IMR-90 (cell line): ENCODE measurements around the gene MARVELD3. TPM values are rescaled to one million over a fixed set of nuclear protein-coding genes. Genes with fewer than 3 reads are reported as not detected.

Experiments used
- ATAC-seq: fragments of 200-7000 bp; cut with Tn5 transposase; 2 replicates; pipeline ENCODE4 v1.9.1; 2020; ENCODE audit warnings: low read depth, mild to moderate bottlenecking, moderate library complexity
- BruUV-seq: library from RNA; stranded (reverse); fragments of 400-500 nt; replicated peaks from 2 replicates; lab custom pipeline; 2021; lab: Mats Ljungman, UMichigan
- CTCF ChIA-PET: fragments of 300-600 bp; formaldehyde crosslinking; extraction: SDS; loops from one replicate; lab custom pipeline; 2021; ENCODE audit warnings: antibody characterized with exemption; lab: Yijun Ruan, JAX
- POLR2A ChIA-PET: fragments of 300-600 bp; sonication (Branson Sonifier 250); formaldehyde crosslinking; loops from one replicate; lab custom pipeline; 2022; ENCODE audit warnings: antibody characterized with exemption; ENCODE audit not compliant: unreplicated experiment; lab: Charles Lee
- DNase-seq: peaks from one replicate; pipeline ENCODE4 v3.0.0; 2013
- H2AFZ ChIP-seq: replicated peaks from 2 replicates; pipeline ENCODE3; 2013; ENCODE audit warnings: low read length, mild to moderate bottlenecking; ENCODE audit not compliant: poor library complexity
- H2AK5ac ChIP-seq: 2 replicates; pipeline ENCODE4 v1.6.1; 2013; ENCODE audit warnings: low read depth, low read length, inconsistent platforms
- H2AK9ac ChIP-seq: replicated peaks from 2 replicates; pipeline ENCODE3; 2013; ENCODE audit warnings: mild to moderate bottlenecking, low read depth, low read length, moderate library complexity; ENCODE audit not compliant: poor library complexity
- H2BK120ac ChIP-seq: 2 replicates; pipeline ENCODE4 v1.6.1; 2013; ENCODE audit warnings: low read depth, low read length, inconsistent platforms
- H2BK15ac ChIP-seq: 3 replicates; pipeline ENCODE4 v1.6.1; 2013; ENCODE audit warnings: low read depth, low read length, inconsistent platforms
- H2BK20ac ChIP-seq: 2 replicates; pipeline ENCODE4 v1.6.1; 2013; ENCODE audit warnings: low read depth, mild to moderate bottlenecking, inconsistent platforms, low read length, moderate library complexity
- H2BK5ac ChIP-seq: 2 replicates; pipeline ENCODE4 v1.6.1; 2013; ENCODE audit warnings: mild to moderate bottlenecking, low read depth, low read length, inconsistent platforms; ENCODE audit not compliant: poor library complexity, severe bottlenecking
- H3K14ac ChIP-seq: replicated peaks from 2 replicates; pipeline ENCODE4 v1.6.1; 2013; ENCODE audit warnings: low read depth, low read length, inconsistent platforms
- H3K18ac ChIP-seq: 2 replicates; pipeline ENCODE4 v1.6.1; 2013; ENCODE audit warnings: low read depth, low read length, control low read depth
- H3K23ac ChIP-seq: 2 replicates; pipeline ENCODE4 v1.6.1; 2013; ENCODE audit warnings: low read depth, low read length, inconsistent platforms
- H3K27ac ChIP-seq: 2 replicates; pipeline ENCODE4 v1.5.1; 2013; ENCODE audit warnings: mild to moderate bottlenecking, control low read depth, low read length; ENCODE audit not compliant: insufficient read depth
- H3K27me3 ChIP-seq: 2 replicates; pipeline ENCODE4 v1.6.1; 2013; ENCODE audit warnings: low read length; ENCODE audit not compliant: control insufficient read depth, insufficient read depth
- H3K36me3 ChIP-seq: 2 replicates; pipeline ENCODE4 v1.6.1; 2013; ENCODE audit warnings: low read length, mixed read lengths; ENCODE audit not compliant: control insufficient read depth, insufficient read depth
- H3K4ac ChIP-seq: 2 replicates; pipeline ENCODE4 v1.6.1; 2013; ENCODE audit warnings: low read depth, low read length, inconsistent platforms
- H3K4me1 ChIP-seq: 2 replicates; pipeline ENCODE4 v1.6.1; 2013; ENCODE audit warnings: low read length, mixed read lengths; ENCODE audit not compliant: control insufficient read depth, insufficient read depth
- H3K4me2 ChIP-seq: 2 replicates; pipeline ENCODE4 v1.6.1; 2013; ENCODE audit warnings: low read depth, mild to moderate bottlenecking, control low read depth, low read length, moderate library complexity
- H3K4me3 ChIP-seq: 2 replicates; pipeline ENCODE4 v1.5.1; 2013; ENCODE audit warnings: low read depth, mild to moderate bottlenecking, control low read depth, low read length, moderate library complexity; ENCODE audit not compliant: insufficient read depth
- H3K56ac ChIP-seq: 2 replicates; pipeline ENCODE4 v1.6.1; 2013; ENCODE audit warnings: low read length, inconsistent platforms; ENCODE audit not compliant: insufficient read depth; ENCODE audit errors: extremely low read depth
- H3K79me1 ChIP-seq, 2 experiments: 2 replicates each; pipeline ENCODE4 v1.6.1; 2013; ENCODE audit warnings: low read length in 2 of 2, inconsistent platforms in 1 of 2, low read depth in 1 of 2
- H3K9ac ChIP-seq: 2 replicates; pipeline ENCODE4 v1.6.1; 2013; ENCODE audit warnings: low read depth, low read length, control low read depth
- H3K9me1 ChIP-seq: 2 replicates; pipeline ENCODE4 v1.6.1; 2013; ENCODE audit warnings: low read length, inconsistent platforms; ENCODE audit not compliant: insufficient read depth
- H3K9me3 ChIP-seq: 2 replicates; pipeline ENCODE4 v1.6.1; 2013; ENCODE audit warnings: low read length; ENCODE audit not compliant: control insufficient read depth, insufficient read depth
- H4K20me1 ChIP-seq: 2 replicates; pipeline ENCODE4 v1.6.1; 2013; ENCODE audit warnings: low read length, inconsistent platforms; ENCODE audit not compliant: insufficient read depth
- H4K5ac ChIP-seq: 2 replicates; pipeline ENCODE4 v1.6.1; 2013; ENCODE audit warnings: mild to moderate bottlenecking, low read depth, low read length, control low read depth
- H4K8ac ChIP-seq, 2 experiments: 2 replicates each; pipeline ENCODE4 v1.6.1; 2013; ENCODE audit warnings: low read depth in 2 of 2, low read length in 2 of 2, control low read depth in 1 of 2, inconsistent platforms in 1 of 2
- H4K91ac ChIP-seq: 2 replicates; pipeline ENCODE4 v1.6.1; 2013; ENCODE audit warnings: low read depth, low read length, inconsistent platforms; ENCODE audit not compliant: insufficient read depth
- BHLHE40 ChIP-seq: fragments of 150-350 bp; IDR thresholded peaks from 2 replicates; pipeline ENCODE4 v1.6.1; 2016; ENCODE audit warnings: mild to moderate bottlenecking, low read depth, low read length
- CEBPB ChIP-seq: IDR thresholded peaks from 2 replicates; pipeline ENCODE4 v1.6.1; 2012; ENCODE audit warnings: low read depth, low read length, improper control_type of control experiment
- MAZ ChIP-seq: IDR thresholded peaks from 2 replicates; pipeline ENCODE4 v1.6.1; 2012; ENCODE audit warnings: low read depth, mild to moderate bottlenecking, low read length, improper control_type of control experiment, moderate library complexity, borderline replicate concordance
- SMC3 ChIP-seq: fragments of 150-350 bp; IDR thresholded peaks from 2 replicates; pipeline ENCODE4 v1.6.1; 2016; ENCODE audit warnings: low read depth, mild to moderate bottlenecking, antibody characterized with exemption, low read length, moderate library complexity
- WGBS, 2 experiments: methylation state at CpG; one replicate each; pipeline versions ENCODE4 v1.1.5 to v1.1.7; 2013; ENCODE audit warnings: missing lambda C conversion rate in 2 of 2; ENCODE audit not compliant: insufficient read length in 1 of 2; ENCODE audit errors: extremely low coverage in 2 of 2; 5-methylcytosine and 5-hydroxymethylcytosine counted together
- dilution Hi-C: fragments of 300-500 bp; cut with HindIII; formaldehyde crosslinking; loops from one replicate; pipeline ENCODE4 v1.14.3; 2018; ENCODE audit warnings: low sequenced_read_pairs; ENCODE audit not compliant: unreplicated experiment
- in situ Hi-C: fragments of 300-500 bp; cut with MboI; formaldehyde crosslinking; loops from 3 replicates; pipeline ENCODE4 v1.14.3; 2019; ENCODE audit warnings: low sequenced_read_pairs, inconsistent platforms, mixed read lengths
- intact Hi-C: fragments of 100-400 bp; cut with micrococcal nuclease; formaldehyde crosslinking; loops from 2 replicates; pipeline ENCODE4 v1.10.0; 2022
- polyA plus RNA-seq, 3 experiments: library from polyadenylated mRNA; depleted of rRNA; stranded (reverse); fragments of >200 nt; gene quantifications; 2 replicates each; pipeline ENCODE4 v1.2.3, GENCODE V29; 2012; ENCODE audit warnings: low replicate concordance in 1 of 3
- total RNA-seq: library from RNA; depleted of rRNA; stranded (reverse); fragments of >200 nt; gene quantifications from 2 replicates; pipeline ENCODE4 v1.2.3, GENCODE V29; 2012

The MARVELD3 gene
- total and polyA plus RNA-seq, 2 of the 4 experiments (the other 2 are of a cell fraction) = not detected

DNA sequence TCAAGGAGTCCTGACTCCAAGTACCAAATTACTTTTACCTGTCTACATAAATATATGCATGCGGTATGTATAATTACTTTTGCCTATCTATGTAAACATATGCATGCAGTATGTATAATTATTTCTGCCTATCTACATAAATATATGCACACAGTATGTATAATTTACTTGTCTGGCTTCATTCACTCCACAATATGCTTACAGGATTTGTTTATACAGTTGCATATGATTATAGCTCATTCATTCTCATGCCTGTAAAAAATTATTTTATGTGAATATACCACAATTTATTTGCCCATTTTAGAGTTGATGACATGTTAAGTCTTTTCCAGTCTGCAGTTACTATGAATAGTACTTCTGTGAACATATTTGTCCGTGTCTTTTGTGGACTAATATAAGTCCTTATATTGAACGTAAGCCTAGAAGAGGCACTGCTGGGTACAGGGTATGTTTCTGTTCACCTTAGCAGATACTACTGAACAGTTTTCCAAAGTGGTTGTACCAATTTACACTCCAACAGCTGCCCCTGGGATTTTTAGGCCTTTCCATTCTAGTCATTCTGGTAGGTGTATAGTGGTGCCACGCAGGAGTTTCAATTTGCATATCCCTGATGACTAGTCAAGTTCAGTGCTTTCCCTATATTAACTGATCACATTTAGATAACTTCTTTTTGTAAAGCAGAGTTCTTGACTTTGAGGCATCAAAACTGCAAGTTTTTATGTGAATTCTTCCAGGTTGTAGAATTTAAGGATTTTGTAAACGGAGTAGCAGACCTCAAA is 47.0 kb downstream of the MARVELD3 start:
- Histone ChIP-seq H2BK120ac (no peak overlapping the region), H3K27me3 (no peaks in the 10 kb centered on the region), H3K4me2 (no peak overlapping the region), H3K27ac (no peak overlapping the region), H3K79me1 (peaks cover 6% of the 10 kb centered on the region in 2 experiments; a peak in 2 of 4 replicates), H2BK20ac (no peak overlapping the region), H3K9me3 (no peaks in the 10 kb centered on the region), H3K9me1 (peaks cover 10% of the 10 kb centered on the region; the same call in 1 of the 2 replicates), H3K18ac (no peak overlapping the region), H2AK5ac (no peak overlapping the region), H2AFZ (no peak overlapping the region), H3K4me3 (no peak overlapping the region), H4K91ac (no peak overlapping the region), H3K14ac (no peak overlapping the region), H3K36me3 (peaks cover 21% of the 10 kb centered on the region), H2BK5ac (no peak overlapping the region), H3K56ac (no peak overlapping the region), H3K4me1 (peaks cover 5% of the 10 kb centered on the region), H3K4ac (no peak overlapping the region), H3K9ac (no peak overlapping the region), H4K20me1 (0 out of 2 replicates have a peak, but pooled peaks cover 4% of the 10 kb centered on the region), H3K23ac (no peak overlapping the region), H2AK9ac (no peak overlapping the region), H4K5ac (no peak overlapping the region), H2BK15ac (no peak overlapping the region), H4K8ac (no peak overlapping the region)
- no peak for DNase-seq
- ATAC-seq = no peak
- intact Hi-C loops (no loop called here), dilution Hi-C loops (no loop called here), in situ Hi-C loops (no loop called here)
- ChIA-PET CTCF (interaction anchor here (0.6 kb wide), 1 partner anchor 27 kb away, joined by 4 read pairs; no protein-coding TSS in a partner anchor), POLR2A (no interaction called here)
- no TSS peak for BruUV-seq
- TF ChIP-seq CEBPB (no peak), SMC3 (no peak), MAZ (no peak), BHLHE40 (no peak)
- 93% methylated on average over 2 of the region's 5 CpGs; no CpG with 5 or more reads in 1 of the 2 experiments for WGBS, 2 experiments
